Endodermal cell (in vitro differentiated cells): ENCODE results near the gene GNAI2. TPM values are rescaled to one million over a fixed set of nuclear protein-coding genes. Genes with fewer than 3 reads are reported as not detected.
"Not testable (repeated sequence)": the region's sequence is repeated elsewhere in the genome, so short reads cannot be mapped to it uniquely, and the experiment has no call there.

Source experiments
- DNase-seq: peaks from one replicate; pipeline ENCODE4 v3.0.0-alpha.2; 2017
- H3K27ac ChIP-seq: 2 replicates; pipeline ENCODE4 v1.5.1; 2013; ENCODE audit warnings: mild to moderate bottlenecking, low read depth, low read length, moderate library complexity
- H3K27me3 ChIP-seq: 2 replicates; pipeline ENCODE4 v1.6.1; 2013; ENCODE audit warnings: mild to moderate bottlenecking, low read length, moderate library complexity; ENCODE audit not compliant: insufficient read depth, control insufficient read depth, poor library complexity, severe bottlenecking
- H3K36me3 ChIP-seq: 2 replicates; pipeline ENCODE4 v1.7.0; 2013; ENCODE audit warnings: mild to moderate bottlenecking, low read length, moderate library complexity; ENCODE audit not compliant: control insufficient read depth, insufficient read depth
- H3K4me1 ChIP-seq: one replicate; pipeline ENCODE4 v1.7.0; 2013; ENCODE audit warnings: low read length; ENCODE audit not compliant: control insufficient read depth, insufficient read depth
- H3K4me3 ChIP-seq: 2 replicates; pipeline ENCODE4 v1.5.1; 2013; ENCODE audit warnings: mild to moderate bottlenecking, low read length, moderate library complexity
- H3K9ac ChIP-seq: 2 replicates; pipeline ENCODE4 v1.6.1; 2013; ENCODE audit warnings: mild to moderate bottlenecking, low read length, moderate library complexity; ENCODE audit not compliant: poor library complexity, severe bottlenecking; ENCODE audit errors: extremely low read depth
- H3K9me3 ChIP-seq: 2 replicates; pipeline ENCODE4 v1.6.1; 2013; ENCODE audit warnings: mild to moderate bottlenecking, low read length, moderate library complexity; ENCODE audit not compliant: control insufficient read depth
- H3K27ac Mint-ChIP-seq: 2 replicates; pipeline ENCODE4 v1.8.0; 2020; ENCODE audit warnings: mixed read lengths
- H3K27me3 Mint-ChIP-seq: 2 replicates; pipeline ENCODE4 v1.8.0; 2021; ENCODE audit warnings: mild to moderate bottlenecking, mixed read lengths; ENCODE audit not compliant: insufficient read depth
- H3K36me3 Mint-ChIP-seq: 2 replicates; pipeline ENCODE4 v1.8.0; 2020; ENCODE audit warnings: low read depth, mixed read lengths
- H3K4me1 Mint-ChIP-seq: 2 replicates; pipeline ENCODE4 v1.8.0; 2020; ENCODE audit warnings: mixed read lengths
- H3K4me3 Mint-ChIP-seq: 2 replicates; pipeline ENCODE4 v1.8.0; 2020; ENCODE audit warnings: mild to moderate bottlenecking, moderate library complexity, mixed read lengths
- H3K9me3 Mint-ChIP-seq: 2 replicates; pipeline ENCODE4 v1.8.0; 2020; ENCODE audit warnings: mild to moderate bottlenecking, mixed read lengths
- WGBS, 2 experiments: methylation state at CpG; one replicate each; pipeline versions ENCODE4 v1.1.5 to v1.1.7; 2013; ENCODE audit warnings: missing lambda C conversion rate in 2 of 2, mixed read lengths in 1 of 2; ENCODE audit not compliant: insufficient coverage in 1 of 2, insufficient read length in 1 of 2; 5-methylcytosine and 5-hydroxymethylcytosine counted together
- total RNA-seq, 2 donors: library from RNA; stranded (reverse); fragmentation: NEBNext Ultra II Directional in 1 of 2; extraction: Animal tissue kit (Norgen Biotek cat#: 25700) in 1 of 2; gene quantifications; 2 replicates in 1 of 2; 3 replicates in 1 of 2; pipeline ENCODE4 v1.2.1, GENCODE V29; 2021
- TF ChIP-seq, protein P1 (sequence below): fragments of 200-600 bp; sonication (generic); conservative IDR thresholded peaks from 2 replicates; pipeline ENCODE4 v1.5.0; 2021; ENCODE audit warnings: antibody characterized with exemption, mild to moderate bottlenecking

The GNAI2 gene
- total RNA-seq, 2 donors from 2014 or later: 243 to 278 TPM

DNA sequence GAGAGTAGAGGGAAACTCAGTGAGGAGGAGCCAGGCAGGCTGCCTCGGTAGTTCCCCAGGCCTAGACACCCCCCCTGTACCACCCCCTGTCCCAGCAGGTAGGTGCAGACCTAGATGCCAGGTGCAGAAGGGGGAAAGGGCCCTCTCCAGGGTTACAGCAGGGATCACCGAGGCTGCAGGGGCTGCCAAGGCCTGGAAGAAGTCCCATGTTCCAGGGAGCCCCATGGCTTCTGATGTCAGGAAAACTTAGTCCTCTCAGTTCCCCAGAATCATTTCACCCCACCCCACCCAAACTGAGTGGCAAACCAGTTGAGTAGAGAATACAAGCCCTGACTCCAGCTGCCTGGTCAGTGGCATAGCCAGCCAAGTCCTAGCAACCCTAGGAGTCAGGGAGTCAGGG, 25.5 kb downstream of the GNAI2 start:
- Mint-ChIP-seq H3K36me3 (peaks cover 24% of the 10 kb centered on the region), H3K4me3 (peak overlapping the region; percentile 49), H3K27me3 (no peaks in the 10 kb centered on the region), H3K4me1 (peaks cover 20% of the 10 kb centered on the region), H3K27ac (peak overlapping the region; percentile 50), H3K9me3 (no peaks in the 10 kb centered on the region)
- no peaks in the 10 kb centered on the region for H3K27me3 ChIP-seq
- TF ChIP-seq, protein P1, sequence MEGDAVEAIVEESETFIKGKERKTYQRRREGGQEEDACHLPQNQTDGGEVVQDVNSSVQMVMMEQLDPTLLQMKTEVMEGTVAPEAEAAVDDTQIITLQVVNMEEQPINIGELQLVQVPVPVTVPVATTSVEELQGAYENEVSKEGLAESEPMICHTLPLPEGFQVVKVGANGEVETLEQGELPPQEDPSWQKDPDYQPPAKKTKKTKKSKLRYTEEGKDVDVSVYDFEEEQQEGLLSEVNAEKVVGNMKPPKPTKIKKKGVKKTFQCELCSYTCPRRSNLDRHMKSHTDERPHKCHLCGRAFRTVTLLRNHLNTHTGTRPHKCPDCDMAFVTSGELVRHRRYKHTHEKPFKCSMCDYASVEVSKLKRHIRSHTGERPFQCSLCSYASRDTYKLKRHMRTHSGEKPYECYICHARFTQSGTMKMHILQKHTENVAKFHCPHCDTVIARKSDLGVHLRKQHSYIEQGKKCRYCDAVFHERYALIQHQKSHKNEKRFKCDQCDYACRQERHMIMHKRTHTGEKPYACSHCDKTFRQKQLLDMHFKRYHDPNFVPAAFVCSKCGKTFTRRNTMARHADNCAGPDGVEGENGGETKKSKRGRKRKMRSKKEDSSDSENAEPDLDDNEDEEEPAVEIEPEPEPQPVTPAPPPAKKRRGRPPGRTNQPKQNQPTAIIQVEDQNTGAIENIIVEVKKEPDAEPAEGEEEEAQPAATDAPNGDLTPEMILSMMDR: no peak
- H3K4me1 ChIP-seq: peaks cover 12% of the 10 kb centered on the region
- peaks cover 26% of the 10 kb centered on the region for H3K36me3 ChIP-seq
- 96% methylated on average over 2 of the region's 2 CpGs; no CpG with 5 or more reads in 1 of the 2 experiments for WGBS, 2 experiments
- no peak for DNase-seq
- peak overlapping the region; percentile 100 for H3K27ac ChIP-seq
- H3K9me3 ChIP-seq: no peaks in the 10 kb centered on the region
- no peak overlapping the region for H3K4me3 ChIP-seq
- H3K9ac ChIP-seq: peak overlapping the region; percentile 92

DNA sequence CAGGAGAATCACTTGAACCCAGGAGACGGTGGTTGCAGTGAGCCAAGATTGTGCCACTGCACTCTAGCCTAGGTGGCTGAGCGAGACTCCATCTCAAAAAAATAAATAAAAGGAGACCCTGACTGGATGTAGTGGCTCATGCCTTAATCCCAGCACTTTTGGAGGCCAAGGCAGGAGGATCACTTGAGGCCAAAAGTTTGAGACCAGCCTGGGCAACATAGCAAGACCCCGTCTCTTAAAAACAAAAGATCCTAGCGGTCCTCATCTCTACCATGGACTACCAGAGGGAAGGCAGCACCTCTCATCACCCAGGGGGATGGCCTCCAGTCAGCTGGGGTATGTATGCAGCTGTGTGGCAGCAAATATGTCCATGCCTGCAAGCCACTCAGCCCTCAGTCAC, 26.2 kb downstream of the GNAI2 start:
- peaks cover 20% of the 10 kb centered on the region for H3K4me1 Mint-ChIP-seq
- not testable (repeated sequence) for H3K27me3 Mint-ChIP-seq, H3K9ac ChIP-seq, H3K4me3 ChIP-seq, H3K9me3 ChIP-seq, DNase-seq, H3K27ac Mint-ChIP-seq, H3K27me3 ChIP-seq, H3K27ac ChIP-seq, H3K9me3 Mint-ChIP-seq, H3K4me3 Mint-ChIP-seq
- H3K36me3 Mint-ChIP-seq: peaks cover 18% of the 10 kb centered on the region
- 96 to 98% methylated on average over 4 of the region's 4 CpGs for WGBS, 2 experiments
- Histone ChIP-seq H3K4me1 (peaks cover 12% of the 10 kb centered on the region), H3K36me3 (peaks cover 19% of the 10 kb centered on the region)

DNA sequence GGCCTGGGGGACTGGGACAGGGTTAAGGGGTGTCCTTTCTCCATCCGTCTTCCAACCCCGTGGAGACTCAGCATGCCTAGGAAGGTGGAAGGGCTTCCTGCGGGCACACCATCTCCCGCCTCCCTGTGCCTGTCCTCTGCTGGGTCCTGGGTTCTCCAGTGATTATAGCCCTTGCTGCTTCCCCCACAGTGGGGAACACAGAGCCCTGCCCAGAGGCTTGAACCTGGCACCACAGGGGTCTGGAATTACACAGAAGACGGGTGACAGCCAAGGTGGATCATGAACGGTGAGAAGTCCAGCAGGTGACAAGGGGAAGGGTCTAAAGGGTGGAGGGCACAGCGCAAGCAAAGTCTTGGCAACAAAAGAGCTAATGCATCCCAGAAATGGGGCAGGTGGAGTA, 26.8 kb downstream of the GNAI2 start:
- Histone ChIP-seq H3K27me3 (no peaks in the 10 kb centered on the region), H3K4me1 (peaks cover 12% of the 10 kb centered on the region), H3K9me3 (no peaks in the 10 kb centered on the region), H3K27ac (peak overlapping the region; percentile 17), H3K9ac (no peak overlapping the region), H3K36me3 (peaks cover 13% of the 10 kb centered on the region), H3K4me3 (no peak overlapping the region)
- no peak for DNase-seq
- Mint-ChIP-seq H3K27ac (peak overlapping the region; percentile 65), H3K4me1 (peaks cover 22% of the 10 kb centered on the region), H3K9me3 (no peaks in the 10 kb centered on the region), H3K4me3 (no peak overlapping the region), H3K27me3 (no peaks in the 10 kb centered on the region), H3K36me3 (peaks cover 12% of the 10 kb centered on the region)
- WGBS, 2 experiments: 94 to 96% methylated on average over 7 of the region's 7 CpGs
- TF ChIP-seq, protein P1: no peak
